KMS-11 (cell line): ENCODE measurements around the gene SPRR2A.

ENCODE experiments used
- H2AFZ ChIP-seq: fragments of 200-600 bp; sonication (generic); 2 replicates; pipeline ENCODE4 v1.6.1; 2016; ENCODE audit warnings: antibody characterized with exemption, mixed run types, low read depth
- H3K27ac ChIP-seq: fragments of 200-600 bp; sonication (generic); 2 replicates; pipeline ENCODE4 v1.6.1; 2016; ENCODE audit warnings: mild to moderate bottlenecking, mixed run types
- H3K27me3 ChIP-seq: fragments of 200-600 bp; sonication (generic); 2 replicates; pipeline ENCODE4 v1.6.1; 2017; ENCODE audit warnings: mild to moderate bottlenecking, low read depth, mixed run types, moderate library complexity; ENCODE audit not compliant: insufficient read depth
- H3K36me3 ChIP-seq: fragments of 200-600 bp; sonication (generic); 2 replicates; pipeline ENCODE4 v1.6.1; 2017; ENCODE audit warnings: mild to moderate bottlenecking, mixed run types; ENCODE audit not compliant: insufficient read depth
- H3K4me1 ChIP-seq: fragments of 200-600 bp; sonication (generic); 2 replicates; pipeline ENCODE4 v1.6.1; 2016; ENCODE audit warnings: mild to moderate bottlenecking, low read depth, mixed run types; ENCODE audit not compliant: poor library complexity, severe bottlenecking
- H3K4me2 ChIP-seq: fragments of 200-600 bp; sonication (generic); 2 replicates; pipeline ENCODE4 v1.7.0; 2016; ENCODE audit warnings: mild to moderate bottlenecking, mixed run types
- H3K4me3 ChIP-seq: fragments of 200-600 bp; sonication (generic); IDR thresholded peaks from 2 replicates; pipeline ENCODE4 v1.6.1; 2017; ENCODE audit warnings: low read depth, low read length, mixed read lengths; ENCODE audit not compliant: insufficient read depth
- H3K79me2 ChIP-seq: fragments of 200-600 bp; sonication (generic); 2 replicates; pipeline ENCODE4 v1.6.1; 2016; ENCODE audit warnings: low read depth, mixed run types; ENCODE audit not compliant: insufficient read depth
- H3K9ac ChIP-seq: fragments of 200-600 bp; sonication (generic); 2 replicates; pipeline ENCODE4 v1.6.1; 2016; ENCODE audit warnings: mild to moderate bottlenecking, mixed run types
- H4K20me1 ChIP-seq: fragments of 200-600 bp; sonication (generic); 2 replicates; pipeline ENCODE4 v1.6.1; 2016; ENCODE audit warnings: mild to moderate bottlenecking, mixed run types; ENCODE audit not compliant: insufficient read depth
- CTCF ChIP-seq: fragments of 200-600 bp; sonication (generic); conservative IDR thresholded peaks from 2 replicates; pipeline ENCODE4 v1.6.1; 2017; ENCODE audit warnings: low read depth, mild to moderate bottlenecking, antibody characterized with exemption, low read length, moderate library complexity, mixed read lengths

SPRR2A gene

GRCh38 chr1:153049211-153049610 lies 8.1 kb downstream of the SPRR2A start:
- Histone ChIP-seq H3K36me3 (no peaks in the 10 kb centered on the region), H2AFZ (no peak overlapping the region), H3K4me3 (no peak overlapping the region), H3K9ac (no peak overlapping the region), H3K4me2 (no peak overlapping the region), H3K79me2 (no peaks in the 10 kb centered on the region), H4K20me1 (no peaks in the 10 kb centered on the region), H3K27ac (no peak overlapping the region), H3K4me1 (no peaks in the 10 kb centered on the region), H3K27me3 (no peaks in the 10 kb centered on the region)
- TF ChIP-seq CTCF: no peak

- H4K20me1 ChIP-seq: no peaks in the 10 kb centered on the region
- H3K4me3 ChIP-seq: no peak within 1 kb of the TSS
- no peak within 1 kb of the TSS for H3K9ac ChIP-seq
- no peaks in the 10 kb centered on the region for H3K36me3 ChIP-seq
- no peak for TF ChIP-seq CTCF
- H3K79me2 ChIP-seq: no peaks in the 10 kb centered on the region
- no peak within 1 kb of the TSS for H2AFZ ChIP-seq
- H3K27ac ChIP-seq: no peak within 1 kb of the TSS
- no peaks in the 10 kb centered on the region for H3K4me1 ChIP-seq
- H3K4me2 ChIP-seq: no peak within 1 kb of the TSS
- no peaks in the 10 kb centered on the region for H3K27me3 ChIP-seq
These were observed 16.2 kb downstream of the SPRR2A start, which contains the start of gene SPRR2D for GRCh38 chr1:153040950-153041631. Gene SPRR2D (minus strand): TSS chr1:153041120. CDS start chr1:153040346, 774 bp downstream.

GRCh38 chr1:153035211-153035610 lies 22.1 kb downstream of the SPRR2A start:
- H3K27me3 ChIP-seq: no peaks in the 10 kb centered on the region
- H3K27ac ChIP-seq: no peak overlapping the region
- no peaks in the 10 kb centered on the region for H3K4me1 ChIP-seq
- H3K4me3 ChIP-seq: no peak overlapping the region
- no peak for TF ChIP-seq CTCF
- H3K9ac ChIP-seq: no peak overlapping the region
- H4K20me1 ChIP-seq: no peaks in the 10 kb centered on the region
- no peaks in the 10 kb centered on the region for H3K36me3 ChIP-seq
- H2AFZ ChIP-seq: no peak overlapping the region
- H3K4me2 ChIP-seq: no peak overlapping the region
- no peaks in the 10 kb centered on the region for H3K79me2 ChIP-seq

- H3K9ac ChIP-seq: no peak overlapping the region
- H2AFZ ChIP-seq: no peak overlapping the region
- no peaks in the 10 kb centered on the region for H3K79me2 ChIP-seq
- H3K4me1 ChIP-seq: no peaks in the 10 kb centered on the region
- no peaks in the 10 kb centered on the region for H3K36me3 ChIP-seq
- no peak overlapping the region for H3K4me3 ChIP-seq
- no peaks in the 10 kb centered on the region for H4K20me1 ChIP-seq
- peak; percentile 43 for TF ChIP-seq CTCF
- no peak overlapping the region for H3K4me2 ChIP-seq
- H3K27me3 ChIP-seq: no peaks in the 10 kb centered on the region
- no peak overlapping the region for H3K27ac ChIP-seq
These were observed 24.5 kb downstream of the SPRR2A start for GRCh38 chr1:153032677-153033308.
